ENCODE data around the gene IGSF10. TPM values are rescaled to one million over a fixed set of nuclear protein-coding genes. Genes with fewer than 3 reads are reported as not detected.

Gene IGSF10
- polyA plus RNA-seq, 1 donor (not counting 4 experiments of a cell fraction or from before 2014, with no cell fraction given): under 0.01 TPM

GRCh38 chr3:151423091-151423490 is 37.8 kb downstream of the IGSF10 start:
- TF ChIP-seq CTCF (optimal IDR thresholded peaks at IDR 0.05 in 1 of 3, IDR thresholded peaks at IDR 0.05 in 1 of 3, conservative IDR thresholded peaks at IDR 0.05 in 1 of 3; ENCODE audit: extremely low read depth in 1 of 3, insufficient read depth in 2 of 3, low read length in 3 of 3) (no peak), EZH2 (IDR thresholded peaks at IDR 0.05; ENCODE audit: low read length) (no peak)
- Histone ChIP-seq H3K79me2 (ENCODE audit: control insufficient read depth, insufficient read depth, low read length) (no peaks in the 10 kb centered on the region), H3K27ac (ENCODE audit: control insufficient read depth, insufficient read depth, low read length) (no peak overlapping the region), H3K9me3 (ENCODE audit: control insufficient read depth, low read depth, low read length) (no peaks in the 10 kb centered on the region), H2AFZ (ENCODE audit: control insufficient read depth, low read length) (no peak overlapping the region), H3K9me1 (ENCODE audit: control insufficient read depth, extremely low read depth, insufficient read depth, low read length) (no peaks in the 10 kb centered on the region), H4K20me1 (ENCODE audit: control insufficient read depth, extremely low read depth, insufficient read depth, low read length) (no peaks in the 10 kb centered on the region), H3K36me3 (ENCODE audit: control insufficient read depth in 2 of 2, extremely low read depth in 1 of 2, insufficient read depth in 2 of 2, low read length in 2 of 2) (no peaks in the 10 kb centered on the region), H3K4me1 (ENCODE audit: control insufficient read depth, extremely low read depth, insufficient read depth, low read length) (no peaks in the 10 kb centered on the region), H3K9ac (ENCODE audit: control insufficient read depth, extremely low read depth, insufficient read depth, low read length) (no peak overlapping the region), H3K4me2 (ENCODE audit: control insufficient read depth, extremely low read depth, insufficient read depth, low read depth, low read length) (no peak overlapping the region), H3K4me3 (ENCODE audit: control insufficient read depth in 2 of 3, extremely low read depth in 1 of 3, insufficient read depth in 2 of 3, low read depth in 1 of 3, low read length in 3 of 3) (no peak overlapping the region), H3K27me3 (ENCODE audit: control insufficient read depth, extremely low read depth, insufficient read depth, low read length) (no peaks in the 10 kb centered on the region)
- no peak for DNase-seq (ENCODE audit: low read depth, low spot score)
- dilution Hi-C loops (cut with MboI; ENCODE audit: extremely low pct_ligation_motif_present, low sequenced_read_pairs): no loop called here
- no peak for FAIRE-seq

GRCh38 chr3:151421938-151422337 is 38.9 kb downstream of the IGSF10 start:
- Histone ChIP-seq H3K27me3 (ENCODE audit: control insufficient read depth, extremely low read depth, insufficient read depth, low read length) (no peaks in the 10 kb centered on the region), H2AFZ (ENCODE audit: control insufficient read depth, low read length) (no peak overlapping the region), H3K9me1 (ENCODE audit: control insufficient read depth, extremely low read depth, insufficient read depth, low read length) (no peaks in the 10 kb centered on the region), H3K4me2 (ENCODE audit: control insufficient read depth, extremely low read depth, insufficient read depth, low read depth, low read length) (no peak overlapping the region), H3K9me3 (ENCODE audit: control insufficient read depth, low read depth, low read length) (no peaks in the 10 kb centered on the region), H3K9ac (ENCODE audit: control insufficient read depth, extremely low read depth, insufficient read depth, low read length) (no peak overlapping the region), H4K20me1 (ENCODE audit: control insufficient read depth, extremely low read depth, insufficient read depth, low read length) (no peaks in the 10 kb centered on the region), H3K4me3 (ENCODE audit: control insufficient read depth in 2 of 3, extremely low read depth in 1 of 3, insufficient read depth in 2 of 3, low read depth in 1 of 3, low read length in 3 of 3) (no peak overlapping the region), H3K36me3 (ENCODE audit: control insufficient read depth in 2 of 2, extremely low read depth in 1 of 2, insufficient read depth in 2 of 2, low read length in 2 of 2) (no peaks in the 10 kb centered on the region), H3K27ac (ENCODE audit: control insufficient read depth, insufficient read depth, low read length) (no peak overlapping the region), H3K79me2 (ENCODE audit: control insufficient read depth, insufficient read depth, low read length) (no peaks in the 10 kb centered on the region), H3K4me1 (ENCODE audit: control insufficient read depth, extremely low read depth, insufficient read depth, low read length) (no peaks in the 10 kb centered on the region)
- no peak for FAIRE-seq
- TF ChIP-seq CTCF (optimal IDR thresholded peaks at IDR 0.05 in 1 of 3, IDR thresholded peaks at IDR 0.05 in 1 of 3, conservative IDR thresholded peaks at IDR 0.05 in 1 of 3; ENCODE audit: extremely low read depth in 1 of 3, insufficient read depth in 2 of 3, low read length in 3 of 3) (peak in 2 of 3 experiments; percentile 6 to 25), EZH2 (IDR thresholded peaks at IDR 0.05; ENCODE audit: low read length) (no peak)
- dilution Hi-C loops (cut with MboI; ENCODE audit: extremely low pct_ligation_motif_present, low sequenced_read_pairs): no loop called here
- no peak for DNase-seq (ENCODE audit: low read depth, low spot score)
